RWPE2 (cell line): ENCODE measurements around the gene SLC1A7.
A peak's percentile ranks its signal among the peaks of the same experiment; 100 is the strongest.

ENCODE experiments used
- ATAC-seq: fragments of 200-7000 bp; cut with Tn5 transposase; 3 replicates; pipeline ENCODE4 v1.9.1; 2021; ENCODE audit warnings: low read depth
- DNase-seq: peaks from one replicate; pipeline ENCODE4 v3.0.0-alpha.2; 2020; ENCODE audit warnings: low spot score
- H3K27ac ChIP-seq: fragments of 450-650 bp; 2 replicates; pipeline ENCODE4 v1.5.1; 2017; ENCODE audit warnings: mild to moderate bottlenecking; ENCODE audit not compliant: poor library complexity, severe bottlenecking
- H3K27me3 ChIP-seq: fragments of 250-450 bp; sonication (Bioruptor Pico); 2 replicates; pipeline ENCODE4 v1.5.1; 2021; ENCODE audit warnings: mild to moderate bottlenecking, moderate library complexity; ENCODE audit not compliant: insufficient read depth, poor library complexity, severe bottlenecking
- H3K36me3 ChIP-seq: fragments of 250-450 bp; sonication (Bioruptor Pico); 2 replicates; pipeline ENCODE4 v1.5.1; 2020; ENCODE audit warnings: low read depth, mild to moderate bottlenecking, moderate library complexity
- H3K4me1 ChIP-seq: fragments of 250-450 bp; sonication (Bioruptor Pico); 2 replicates; pipeline ENCODE4 v1.5.1; 2021; ENCODE audit warnings: mild to moderate bottlenecking, moderate library complexity; ENCODE audit not compliant: insufficient read depth, poor library complexity, severe bottlenecking
- H3K4me3 ChIP-seq: fragments of 250-450 bp; sonication (Bioruptor Pico); 2 replicates; pipeline ENCODE4 v1.5.1; 2021; ENCODE audit warnings: mild to moderate bottlenecking, moderate library complexity; ENCODE audit not compliant: severe bottlenecking
- H3K9me3 ChIP-seq: fragments of 250-450 bp; sonication (Bioruptor Pico); 2 replicates; pipeline ENCODE4 v1.5.1; 2021; ENCODE audit warnings: mild to moderate bottlenecking, moderate library complexity; ENCODE audit not compliant: severe bottlenecking
- CTCF ChIP-seq: fragments of 450-650 bp; IDR thresholded peaks from one replicate; pipeline ENCODE4 v1.5.1; 2017; ENCODE audit warnings: mild to moderate bottlenecking, moderate library complexity; ENCODE audit not compliant: poor library complexity, severe bottlenecking

Gene SLC1A7

GRCh38 chr1:53091841-53092645 is 50.4 kb downstream of the SLC1A7 start:
- 0 out of 3 replicates have a peak, but pooled peaks have one; percentile 36 for ATAC-seq
- no peak for TF ChIP-seq CTCF
- Histone ChIP-seq H3K4me1 (no peaks in the 10 kb centered on the region), H3K36me3 (no peaks in the 10 kb centered on the region), H3K4me3 (no peak overlapping the region), H3K27ac (no peak overlapping the region), H3K27me3 (no peaks in the 10 kb centered on the region), H3K9me3 (no peaks in the 10 kb centered on the region)
- no peak for DNase-seq

- Histone ChIP-seq H3K4me1 (no peaks in the 10 kb centered on the region), H3K9me3 (no peaks in the 10 kb centered on the region), H3K27me3 (no peaks in the 10 kb centered on the region)
Measured at GRCh38 chr1:53090227-53091147, 52.0 kb downstream of the SLC1A7 start.

GRCh38 chr1:53089478-53090226 is 52.8 kb downstream of the SLC1A7 start:
- Histone ChIP-seq H3K27ac (no peak overlapping the region), H3K36me3 (no peaks in the 10 kb centered on the region), H3K4me1 (no peaks in the 10 kb centered on the region), H3K9me3 (no peaks in the 10 kb centered on the region), H3K27me3 (no peaks in the 10 kb centered on the region), H3K4me3 (no peak overlapping the region)
- DNase-seq = no peak
- no peak for ATAC-seq
- TF ChIP-seq CTCF = no peak

More at GRCh38 chr1:53090227-53091147, 52.0 kb downstream of the SLC1A7 start:
- no peak for TF ChIP-seq CTCF
- no peak for ATAC-seq
- H3K4me3 ChIP-seq = no peak overlapping the region
- DNase-seq = no peak
- no peaks in the 10 kb centered on the region for H3K36me3 ChIP-seq
- no peak overlapping the region for H3K27ac ChIP-seq

- Histone ChIP-seq H3K27me3 (no peaks in the 10 kb centered on the region), H3K4me3 (no peak overlapping the region), H3K4me1 (no peaks in the 10 kb centered on the region), H3K36me3 (no peaks in the 10 kb centered on the region), H3K27ac (no peak overlapping the region), H3K9me3 (no peaks in the 10 kb centered on the region)
- DNase-seq (no peak), ATAC-seq (no peak)
- TF ChIP-seq CTCF = no peak
Measured at GRCh38 chr1:53088616-53089300, 53.7 kb downstream of the SLC1A7 start.
